VCaP (cell line): ENCODE measurements around the gene ARL4A.
"Not testable (repeated sequence)": the region's sequence is repeated elsewhere in the genome, so short reads cannot be mapped to it uniquely, and the experiment has no call there.

ENCODE experiments used
- H3K27ac ChIP-seq: fragments of 450-650 bp; 2 replicates; pipeline ENCODE4 v1.5.1; 2017
- TF ChIP-seq, protein P1 (sequence below): fragments of 450-650 bp; conservative IDR thresholded peaks from 2 replicates; pipeline ENCODE4 v1.5.1; 2017; ENCODE audit warnings: mild to moderate bottlenecking, moderate library complexity

Gene ARL4A

DNA sequence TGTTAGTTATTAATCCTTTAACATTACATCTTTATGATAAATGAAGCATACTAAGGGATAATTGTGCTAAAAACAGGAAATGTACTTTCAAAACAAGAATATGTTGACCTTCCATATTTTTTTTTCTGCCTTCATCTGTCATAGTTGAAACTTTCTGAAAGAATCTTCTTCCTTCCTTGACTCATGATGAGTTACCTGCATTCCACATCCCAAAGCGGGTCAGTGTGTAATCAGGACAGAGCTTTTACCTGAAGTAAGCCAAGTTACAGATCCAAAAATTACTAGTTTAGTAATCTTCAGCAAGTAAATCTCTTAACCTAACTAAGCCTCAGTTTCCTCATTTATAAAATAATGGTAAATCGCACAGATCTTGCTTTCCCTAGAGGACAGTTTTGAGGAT lies 13.4 kb upstream of the ARL4A start:
- TF ChIP-seq, protein P1, sequence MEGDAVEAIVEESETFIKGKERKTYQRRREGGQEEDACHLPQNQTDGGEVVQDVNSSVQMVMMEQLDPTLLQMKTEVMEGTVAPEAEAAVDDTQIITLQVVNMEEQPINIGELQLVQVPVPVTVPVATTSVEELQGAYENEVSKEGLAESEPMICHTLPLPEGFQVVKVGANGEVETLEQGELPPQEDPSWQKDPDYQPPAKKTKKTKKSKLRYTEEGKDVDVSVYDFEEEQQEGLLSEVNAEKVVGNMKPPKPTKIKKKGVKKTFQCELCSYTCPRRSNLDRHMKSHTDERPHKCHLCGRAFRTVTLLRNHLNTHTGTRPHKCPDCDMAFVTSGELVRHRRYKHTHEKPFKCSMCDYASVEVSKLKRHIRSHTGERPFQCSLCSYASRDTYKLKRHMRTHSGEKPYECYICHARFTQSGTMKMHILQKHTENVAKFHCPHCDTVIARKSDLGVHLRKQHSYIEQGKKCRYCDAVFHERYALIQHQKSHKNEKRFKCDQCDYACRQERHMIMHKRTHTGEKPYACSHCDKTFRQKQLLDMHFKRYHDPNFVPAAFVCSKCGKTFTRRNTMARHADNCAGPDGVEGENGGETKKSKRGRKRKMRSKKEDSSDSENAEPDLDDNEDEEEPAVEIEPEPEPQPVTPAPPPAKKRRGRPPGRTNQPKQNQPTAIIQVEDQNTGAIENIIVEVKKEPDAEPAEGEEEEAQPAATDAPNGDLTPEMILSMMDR: no peak
- no peak overlapping the region for H3K27ac ChIP-seq

DNA sequence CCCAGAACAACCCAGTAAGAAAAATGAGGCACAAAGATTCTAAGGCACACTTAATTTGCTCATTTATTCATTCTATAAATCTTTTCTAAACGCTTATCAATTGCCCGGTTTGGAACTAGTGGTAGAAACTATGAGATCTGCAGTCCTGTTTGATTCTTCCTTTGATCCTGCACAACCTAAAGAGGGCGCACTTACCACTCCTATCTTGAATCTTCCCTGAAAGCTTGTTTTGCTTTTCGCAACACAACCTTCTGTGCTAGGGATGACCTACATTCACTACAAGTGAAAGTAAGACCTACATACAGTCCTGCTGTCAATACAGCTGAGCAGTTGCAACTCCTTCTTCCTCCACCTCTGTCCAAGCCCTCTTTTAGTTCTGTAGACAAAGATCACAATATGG lies 12.6 kb upstream of the ARL4A start:
- TF ChIP-seq, protein P1: no peak
- no peak overlapping the region for H3K27ac ChIP-seq

DNA sequence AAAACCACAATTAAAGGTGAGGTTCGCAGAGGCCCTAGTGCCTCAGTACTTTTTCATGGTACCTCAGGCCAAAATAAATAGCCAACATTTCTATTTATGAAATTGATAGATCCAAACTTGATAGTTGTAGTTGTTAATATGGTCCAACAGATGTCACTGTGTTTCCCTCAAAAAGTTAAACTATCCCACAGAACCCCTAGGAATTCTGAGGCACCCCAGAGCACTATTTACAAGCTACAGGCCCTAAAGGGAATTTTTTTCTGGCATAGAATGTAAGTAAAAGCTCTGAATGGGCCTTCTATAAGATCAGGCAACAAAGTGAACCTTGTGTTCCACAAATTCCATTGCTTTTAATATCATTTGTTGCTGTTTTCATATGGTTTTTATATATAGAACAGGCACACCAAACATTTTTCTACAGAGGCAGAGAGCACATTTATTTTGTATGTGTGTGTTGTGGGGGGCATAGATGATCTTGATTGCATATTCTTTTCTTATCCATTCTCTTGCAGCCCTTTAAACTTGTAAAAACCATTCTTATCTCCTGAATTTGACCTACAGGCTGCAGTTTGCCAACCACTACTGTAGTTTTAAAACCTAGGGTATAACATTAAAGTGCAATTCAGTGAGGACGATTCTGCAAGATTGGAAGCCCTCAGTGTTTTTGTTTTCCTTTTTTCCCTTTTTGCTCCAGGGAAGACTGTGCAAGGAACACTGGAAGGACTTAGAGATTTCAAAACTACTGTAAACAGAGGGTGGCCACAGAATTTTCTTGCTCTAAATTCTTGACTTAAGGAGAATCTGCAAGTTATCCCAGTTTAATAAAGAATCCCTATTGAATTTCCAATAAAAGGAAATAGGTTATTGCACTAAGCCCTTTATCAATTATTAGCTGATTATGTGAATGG lies 3.5 kb upstream of the ARL4A start:
- H3K27ac ChIP-seq: no peak overlapping the region
- TF ChIP-seq, protein P1: peak; percentile 64

DNA sequence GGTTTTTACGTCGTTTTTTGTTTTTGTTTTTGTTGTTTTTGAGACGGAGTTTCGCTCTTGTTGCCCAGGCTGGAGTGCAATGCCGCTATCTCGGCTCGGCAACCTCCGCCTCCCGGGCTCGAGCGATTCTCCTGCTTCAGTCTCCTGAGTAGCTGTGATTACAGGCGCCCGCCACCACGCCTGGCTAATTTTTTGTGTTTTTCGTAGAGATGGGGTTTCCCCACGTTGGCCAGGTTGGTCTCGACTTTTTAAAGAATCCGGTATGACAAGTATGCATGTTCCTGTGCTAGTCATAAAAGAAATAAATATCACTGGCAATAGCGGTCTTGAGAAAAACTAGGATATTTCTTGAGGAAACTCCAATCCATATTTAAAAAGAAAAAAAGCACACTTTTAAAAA lies 2.7 kb upstream of the ARL4A start:
- TF ChIP-seq, protein P1: no peak
- peak overlapping the region; percentile 93; the same call in 1 of the 2 replicates for H3K27ac ChIP-seq

DNA sequence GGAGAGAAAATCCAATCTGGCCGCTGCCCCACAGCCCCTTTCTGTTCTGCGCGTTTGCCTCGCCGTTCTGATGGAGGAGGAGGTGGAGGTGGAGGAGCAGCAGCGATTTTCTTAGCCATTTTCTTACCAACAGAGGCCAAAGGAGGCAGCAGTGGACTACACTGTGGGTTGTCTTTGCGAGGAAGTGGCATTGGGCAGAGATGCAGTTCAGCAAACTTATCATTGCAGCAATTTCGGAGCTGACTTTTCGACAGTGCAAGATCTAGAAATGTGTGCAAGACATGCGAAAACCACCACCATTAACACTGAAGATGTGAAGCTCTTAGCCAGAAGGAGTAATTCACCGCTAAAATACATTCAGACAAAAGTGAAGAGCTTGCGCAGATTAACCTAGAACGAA lies 1.9 kb upstream of the ARL4A start:
- peak overlapping the region; percentile 93 for H3K27ac ChIP-seq
- TF ChIP-seq, protein P1: peak; percentile 80

DNA sequence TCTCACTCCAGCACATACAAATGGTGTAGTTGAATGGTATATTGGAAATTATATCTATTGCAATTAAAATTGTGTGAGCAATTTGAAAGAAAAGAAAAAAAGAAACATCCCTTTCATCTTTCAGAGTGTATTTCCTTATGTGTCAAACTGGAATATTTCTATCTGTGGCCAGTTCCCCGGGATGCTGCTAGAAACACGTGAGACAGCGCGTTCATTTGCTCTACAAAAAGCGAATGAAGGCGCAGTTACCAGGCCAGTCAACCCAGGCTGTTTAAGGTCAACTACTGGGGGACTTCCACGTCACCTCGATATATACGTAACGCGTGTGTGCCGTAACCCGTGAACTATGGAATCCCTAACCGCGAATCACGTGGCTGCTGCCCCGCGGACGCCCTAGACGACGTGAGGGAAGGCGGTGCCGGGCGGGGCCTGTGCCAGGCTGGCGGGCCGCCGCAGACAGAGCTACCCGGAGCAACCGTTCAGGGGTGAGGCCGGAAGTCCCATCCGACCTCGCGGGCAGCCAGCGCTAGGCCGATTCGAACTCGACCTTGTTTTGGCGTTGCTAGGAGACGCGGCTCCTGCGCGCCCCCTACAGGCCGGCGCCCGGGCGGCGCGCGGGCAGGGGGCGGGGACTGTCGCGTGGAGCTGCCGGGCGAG lies 1.1 kb upstream of the ARL4A start:
- H3K27ac ChIP-seq: peak overlapping the region; percentile 93

DNA sequence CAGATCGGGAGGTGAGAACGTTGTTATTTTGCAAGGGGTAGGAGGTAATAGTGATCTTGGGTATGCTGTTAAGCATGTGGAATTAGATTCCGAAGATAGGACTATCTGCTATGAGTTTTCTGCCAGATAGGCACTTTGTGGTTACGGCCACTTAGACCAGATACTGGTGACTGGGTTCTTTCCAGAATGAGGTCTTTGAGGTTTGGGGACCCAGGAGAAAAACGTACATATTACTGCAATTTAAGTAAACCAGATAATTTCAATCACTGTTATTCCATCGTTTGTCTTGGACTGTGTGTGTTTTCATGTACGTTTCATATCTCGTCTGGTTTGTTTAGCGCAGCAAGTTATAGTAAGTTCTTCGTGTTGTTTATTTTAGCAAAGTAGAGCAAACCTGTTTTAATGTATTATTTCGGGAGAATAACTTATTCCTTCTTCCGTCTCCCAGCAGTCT lies 312 bp downstream of the ARL4A start:
- TF ChIP-seq, protein P1: no peak
- H3K27ac ChIP-seq: peak overlapping the region; percentile 93

More for the DNA sequence above, 1.1 kb upstream of the ARL4A start:
- TF ChIP-seq, protein P1: peak; percentile 95

DNA sequence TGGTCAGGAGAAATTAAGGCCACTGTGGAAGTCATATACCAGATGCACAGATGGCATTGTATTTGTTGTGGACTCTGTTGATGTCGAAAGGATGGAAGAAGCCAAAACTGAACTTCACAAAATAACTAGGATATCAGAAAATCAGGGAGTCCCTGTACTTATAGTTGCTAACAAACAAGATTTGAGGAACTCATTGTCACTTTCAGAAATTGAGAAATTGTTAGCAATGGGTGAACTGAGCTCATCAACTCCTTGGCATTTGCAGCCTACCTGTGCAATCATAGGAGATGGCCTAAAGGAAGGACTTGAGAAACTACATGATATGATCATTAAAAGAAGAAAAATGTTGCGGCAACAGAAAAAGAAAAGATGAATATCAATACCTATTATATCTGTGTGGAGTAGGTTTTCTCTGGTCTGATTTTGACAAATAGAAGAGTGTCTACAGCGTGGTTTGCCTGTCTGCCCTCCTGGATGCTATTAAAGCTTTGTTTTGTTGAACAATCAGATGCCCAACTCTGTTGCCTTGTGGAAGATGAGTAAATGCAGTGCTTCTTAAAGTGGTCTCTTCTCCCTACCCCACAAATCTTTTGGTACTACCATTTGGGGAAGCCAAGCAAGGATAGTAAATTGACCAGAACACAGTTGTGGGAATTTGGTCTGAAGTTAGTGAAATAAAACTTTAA lies 1.2 kb downstream of the ARL4A start:
- H3K27ac ChIP-seq: not testable (repeated sequence)
